ENCODE data around the gene HNRNPA1L2. TPM values are rescaled to one million over a fixed set of nuclear protein-coding genes. Genes with fewer than 3 reads are reported as not detected.
"Not testable (repeated sequence)": the region's sequence is repeated elsewhere in the genome, so short reads cannot be mapped to it uniquely, and the experiment has no call there.

The HNRNPA1L2 gene
- polyA plus RNA-seq (2011; rRNA removed) (9.7 and 11.6 TPM in 2 replicates), polyA minus RNA-seq (2011; rRNA and poly(A)+ RNA removed) (4.3 and 5.6 TPM in 2 replicates)

GRCh38 chr13:52642131-52642530 lies at the start of gene HNRNPA1L2:
HNRNPA1L2 (plus strand) TSS chr13:52642431; CDS start chr13:52642493, 62 bp downstream.
- ChIA-PET POLR2A (no interaction called here), CTCF (no interaction called here)
- no peak for DNase-seq (ENCODE audit: low read depth, low spot score)
- Histone ChIP-seq H3K27ac (ENCODE audit: low read depth, low read length) (no peak within 1 kb of the TSS), H3K4me3 (ENCODE audit: low read depth, low read length) (no peak within 1 kb of the TSS), H3K27me3 (ENCODE audit: control insufficient read depth, insufficient read depth, low read length) (no peaks in the 10 kb centered on the region), H3K9me3 (ENCODE audit: control insufficient read depth, insufficient read depth, low read length) (no peaks in the 10 kb centered on the region)
- TF ChIP-seq, protein P1, sequence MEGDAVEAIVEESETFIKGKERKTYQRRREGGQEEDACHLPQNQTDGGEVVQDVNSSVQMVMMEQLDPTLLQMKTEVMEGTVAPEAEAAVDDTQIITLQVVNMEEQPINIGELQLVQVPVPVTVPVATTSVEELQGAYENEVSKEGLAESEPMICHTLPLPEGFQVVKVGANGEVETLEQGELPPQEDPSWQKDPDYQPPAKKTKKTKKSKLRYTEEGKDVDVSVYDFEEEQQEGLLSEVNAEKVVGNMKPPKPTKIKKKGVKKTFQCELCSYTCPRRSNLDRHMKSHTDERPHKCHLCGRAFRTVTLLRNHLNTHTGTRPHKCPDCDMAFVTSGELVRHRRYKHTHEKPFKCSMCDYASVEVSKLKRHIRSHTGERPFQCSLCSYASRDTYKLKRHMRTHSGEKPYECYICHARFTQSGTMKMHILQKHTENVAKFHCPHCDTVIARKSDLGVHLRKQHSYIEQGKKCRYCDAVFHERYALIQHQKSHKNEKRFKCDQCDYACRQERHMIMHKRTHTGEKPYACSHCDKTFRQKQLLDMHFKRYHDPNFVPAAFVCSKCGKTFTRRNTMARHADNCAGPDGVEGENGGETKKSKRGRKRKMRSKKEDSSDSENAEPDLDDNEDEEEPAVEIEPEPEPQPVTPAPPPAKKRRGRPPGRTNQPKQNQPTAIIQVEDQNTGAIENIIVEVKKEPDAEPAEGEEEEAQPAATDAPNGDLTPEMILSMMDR (IDR thresholded peaks at IDR 0.05; ENCODE audit: low read depth, low read length), result no peak

- H3K9me3 ChIP-seq (ENCODE audit: control insufficient read depth, insufficient read depth, low read length); H3K27me3 ChIP-seq (ENCODE audit: control insufficient read depth, insufficient read depth, low read length); H3K4me3 ChIP-seq (ENCODE audit: low read depth, low read length); H3K27ac ChIP-seq (ENCODE audit: low read depth, low read length); POLR2A ChIA-PET; CTCF ChIA-PET; DNase-seq (ENCODE audit: low read depth, low spot score): not testable (repeated sequence)
Measured at GRCh38 chr13:52593175-52593574, 49.1 kb upstream of the HNRNPA1L2 start.

- CTCF ChIA-PET, result not testable (repeated sequence)
Measured at GRCh38 chr13:52593812-52594211, 48.4 kb upstream of the HNRNPA1L2 start.

DNA sequence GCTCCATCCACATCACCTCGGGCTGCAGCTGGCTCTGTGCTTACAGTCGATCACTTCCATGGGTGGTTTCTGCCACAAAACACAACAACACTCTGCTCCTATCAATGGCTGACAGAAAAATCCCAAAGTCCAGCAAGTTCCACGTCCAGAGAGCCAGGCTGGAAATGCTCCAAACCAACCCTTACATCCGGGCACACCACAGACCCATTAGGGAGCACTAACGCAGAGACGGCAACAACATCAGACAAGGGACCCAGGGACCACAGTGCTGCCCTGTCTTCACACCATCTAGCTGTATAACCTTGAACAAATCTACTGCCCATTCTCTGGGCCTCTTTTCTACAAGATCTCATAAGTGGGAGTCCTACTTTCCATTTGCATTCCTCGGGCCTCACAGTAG lies 47.9 kb upstream of the HNRNPA1L2 start:
- H3K9me3 ChIP-seq (ENCODE audit: control insufficient read depth, insufficient read depth, low read length); CTCF ChIA-PET; DNase-seq (ENCODE audit: low read depth, low spot score); H3K27me3 ChIP-seq (ENCODE audit: control insufficient read depth, insufficient read depth, low read length); H3K4me3 ChIP-seq (ENCODE audit: low read depth, low read length); H3K27ac ChIP-seq (ENCODE audit: low read depth, low read length); POLR2A ChIA-PET: not testable (repeated sequence)

More at GRCh38 chr13:52593812-52594211, 48.4 kb upstream of the HNRNPA1L2 start:
- H3K27me3 ChIP-seq (ENCODE audit: control insufficient read depth, insufficient read depth, low read length); H3K27ac ChIP-seq (ENCODE audit: low read depth, low read length); H3K4me3 ChIP-seq (ENCODE audit: low read depth, low read length); H3K9me3 ChIP-seq (ENCODE audit: control insufficient read depth, insufficient read depth, low read length); POLR2A ChIA-PET; DNase-seq (ENCODE audit: low read depth, low spot score): not testable (repeated sequence)

GRCh38 chr13:52597676-52598075 lies 44.6 kb upstream of the HNRNPA1L2 start:
- H3K27me3 ChIP-seq (ENCODE audit: control insufficient read depth, insufficient read depth, low read length), result no peaks in the 10 kb centered on the region
- POLR2A ChIA-PET, result no interaction called here
- no peak overlapping the region for H3K27ac ChIP-seq (ENCODE audit: low read depth, low read length)
- TF ChIP-seq, protein P1 (IDR thresholded peaks at IDR 0.05; ENCODE audit: low read depth, low read length), result no peak
- CTCF ChIA-PET, result no interaction called here
- H3K9me3 ChIP-seq (ENCODE audit: control insufficient read depth, insufficient read depth, low read length), result no peaks in the 10 kb centered on the region
- no peak for DNase-seq (ENCODE audit: low read depth, low spot score)
- H3K4me3 ChIP-seq (ENCODE audit: low read depth, low read length), result no peak overlapping the region

- peak overlapping the region; percentile 77 for H3K27ac ChIP-seq (ENCODE audit: low read depth, low read length)
- TF ChIP-seq, protein P1 (IDR thresholded peaks at IDR 0.05; ENCODE audit: low read depth, low read length), result no peak
- no peaks in the 10 kb centered on the region for H3K9me3 ChIP-seq (ENCODE audit: control insufficient read depth, insufficient read depth, low read length)
- H3K27me3 ChIP-seq (ENCODE audit: control insufficient read depth, insufficient read depth, low read length), result no peaks in the 10 kb centered on the region
- POLR2A ChIA-PET, result interaction anchor here (0.6 to 1.9 kb wide), 3 partner anchors 18 to 129 kb away, joined by 4 to 8 read pairs (median 5); partner anchors contain the start of gene SUGT1
- peak overlapping the region; percentile 65 for H3K4me3 ChIP-seq (ENCODE audit: low read depth, low read length)
- CTCF ChIA-PET, result interaction anchor here (0.8 to 1.0 kb wide), 2 partner anchors 66 to 368 kb away, joined by 3 to 4 read pairs; no protein-coding TSS in a partner anchor
- DNase-seq (ENCODE audit: low read depth, low spot score), result no peak
Measured at GRCh38 chr13:52599037-52599847, 43.0 kb upstream of the HNRNPA1L2 start.

Data from AG04450 (cell line).